Measurements from ENCODE around the gene SLITRK5. TPM values are rescaled to one million over a fixed set of nuclear protein-coding genes. Genes with fewer than 3 reads are reported as not detected.
A peak's percentile ranks its signal among the peaks of the same experiment; 100 is the strongest.

The SLITRK5 gene
- total RNA-seq: not detected

- Mint-ChIP-seq H3K4me3 (peak within 1 kb of the TSS; percentile 63), H3K9me3 (no peaks in the 10 kb centered on the region), H3K36me3 (ENCODE audit: low read depth) (no peaks in the 10 kb centered on the region), H3K27me3 (peaks cover 24% of the 10 kb centered on the region), H3K4me1 (no peaks in the 10 kb centered on the region), H3K27ac (no peak within 1 kb of the TSS)
- ATAC-seq (replicated peaks): peak; percentile 92
Observed at GRCh38 chr13:87671031-87671752, at the start of gene SLITRK5. TSS of gene SLITRK5 (plus strand) at chr13:87671371. CDS start at chr13:87675389, 4,018 bp downstream.

DNA sequence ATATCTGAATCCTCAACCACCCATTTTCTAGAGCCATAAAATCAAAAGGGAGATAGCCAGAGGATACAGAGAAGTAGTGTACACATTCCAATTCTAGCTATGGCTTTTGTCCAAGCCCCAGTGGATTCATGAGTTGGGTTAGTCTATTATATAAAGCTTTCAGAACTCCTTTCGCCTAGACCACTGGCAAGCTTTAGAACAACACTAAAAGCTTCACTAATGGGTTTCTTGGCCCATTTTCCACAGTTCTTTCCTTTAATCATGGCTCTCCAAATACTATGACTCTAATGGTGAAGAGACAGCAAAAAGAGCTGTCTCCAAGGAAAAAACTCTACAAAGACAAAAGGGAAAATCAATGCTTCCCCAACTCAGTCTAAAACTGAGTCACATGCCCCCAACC lies 48.2 kb upstream of the SLITRK5 start:
- H3K4me1 Mint-ChIP-seq: no peaks in the 10 kb centered on the region
- H3K4me3 Mint-ChIP-seq: no peak overlapping the region
- no peak overlapping the region for H3K27ac Mint-ChIP-seq
- ATAC-seq (replicated peaks): no peak
- peaks cover 3% of the 10 kb centered on the region for H3K9me3 Mint-ChIP-seq
- no peaks in the 10 kb centered on the region for H3K27me3 Mint-ChIP-seq
- H3K36me3 Mint-ChIP-seq (ENCODE audit: low read depth): no peaks in the 10 kb centered on the region

DNA sequence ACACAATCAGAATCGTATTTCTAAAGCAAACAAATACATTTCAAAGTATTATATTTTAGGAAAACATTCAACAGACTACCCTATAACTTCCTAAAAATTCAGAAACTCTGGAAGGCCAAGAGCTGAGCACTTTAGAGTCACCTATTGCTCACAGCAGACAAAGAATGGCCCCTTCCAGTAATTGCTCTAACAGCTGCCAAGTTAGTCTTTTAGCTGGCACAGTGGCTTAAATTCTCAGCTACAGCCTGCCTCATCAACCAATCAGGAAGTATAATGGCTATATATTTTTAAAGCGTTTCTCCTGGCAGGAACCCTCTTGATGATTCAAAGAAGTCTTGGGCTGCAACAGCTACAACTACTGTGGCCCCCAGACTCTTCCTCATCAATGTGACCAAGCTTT lies 14.9 kb upstream of the SLITRK5 start:
- Mint-ChIP-seq H3K27me3 (no peaks in the 10 kb centered on the region), H3K27ac (no peak overlapping the region), H3K4me1 (no peaks in the 10 kb centered on the region), H3K36me3 (ENCODE audit: low read depth) (no peaks in the 10 kb centered on the region), H3K4me3 (no peak overlapping the region), H3K9me3 (peaks cover 3% of the 10 kb centered on the region)
- no peak for ATAC-seq (replicated peaks)

- no peaks in the 10 kb centered on the region for H3K36me3 Mint-ChIP-seq (ENCODE audit: low read depth)
- no peak for ATAC-seq (replicated peaks)
- H3K27ac Mint-ChIP-seq: no peak overlapping the region
- H3K4me1 Mint-ChIP-seq: no peaks in the 10 kb centered on the region
- no peaks in the 10 kb centered on the region for H3K9me3 Mint-ChIP-seq
- H3K4me3 Mint-ChIP-seq: no peak overlapping the region
- no peaks in the 10 kb centered on the region for H3K27me3 Mint-ChIP-seq
Observed at GRCh38 chr13:87661471-87661870, 9.7 kb upstream of the SLITRK5 start.

DNA sequence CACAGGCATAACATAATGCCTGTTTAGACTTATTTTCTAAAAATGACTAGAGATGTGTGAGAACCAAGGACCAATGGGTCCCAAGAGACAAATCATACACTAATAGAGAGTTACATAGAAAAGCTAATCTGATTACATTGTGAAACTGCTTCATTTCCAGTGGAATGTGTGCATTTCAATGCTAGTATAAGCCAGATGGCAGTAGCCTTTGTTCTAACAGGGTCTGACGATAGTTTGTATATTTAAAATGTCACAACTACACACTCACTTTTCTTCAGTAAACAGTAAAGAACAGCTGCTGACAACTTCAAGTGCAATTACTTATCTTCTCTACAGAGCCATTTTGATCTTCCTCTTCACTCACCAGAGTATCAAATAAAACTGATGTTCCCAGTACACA lies 4.3 kb upstream of the SLITRK5 start:
- Mint-ChIP-seq H3K27me3 (peaks cover 8% of the 10 kb centered on the region), H3K36me3 (ENCODE audit: low read depth) (no peaks in the 10 kb centered on the region), H3K9me3 (no peaks in the 10 kb centered on the region), H3K4me3 (no peak overlapping the region), H3K4me1 (no peaks in the 10 kb centered on the region), H3K27ac (no peak overlapping the region)
- no peak for ATAC-seq (replicated peaks)

GRCh38 chr13:87667686-87668085 lies 3.5 kb upstream of the SLITRK5 start:
- ATAC-seq (replicated peaks): no peak
- no peaks in the 10 kb centered on the region for H3K4me1 Mint-ChIP-seq
- no peaks in the 10 kb centered on the region for H3K9me3 Mint-ChIP-seq
- H3K4me3 Mint-ChIP-seq: no peak overlapping the region
- H3K27me3 Mint-ChIP-seq: peaks cover 10% of the 10 kb centered on the region
- no peak overlapping the region for H3K27ac Mint-ChIP-seq
- H3K36me3 Mint-ChIP-seq (ENCODE audit: low read depth): no peaks in the 10 kb centered on the region

DNA sequence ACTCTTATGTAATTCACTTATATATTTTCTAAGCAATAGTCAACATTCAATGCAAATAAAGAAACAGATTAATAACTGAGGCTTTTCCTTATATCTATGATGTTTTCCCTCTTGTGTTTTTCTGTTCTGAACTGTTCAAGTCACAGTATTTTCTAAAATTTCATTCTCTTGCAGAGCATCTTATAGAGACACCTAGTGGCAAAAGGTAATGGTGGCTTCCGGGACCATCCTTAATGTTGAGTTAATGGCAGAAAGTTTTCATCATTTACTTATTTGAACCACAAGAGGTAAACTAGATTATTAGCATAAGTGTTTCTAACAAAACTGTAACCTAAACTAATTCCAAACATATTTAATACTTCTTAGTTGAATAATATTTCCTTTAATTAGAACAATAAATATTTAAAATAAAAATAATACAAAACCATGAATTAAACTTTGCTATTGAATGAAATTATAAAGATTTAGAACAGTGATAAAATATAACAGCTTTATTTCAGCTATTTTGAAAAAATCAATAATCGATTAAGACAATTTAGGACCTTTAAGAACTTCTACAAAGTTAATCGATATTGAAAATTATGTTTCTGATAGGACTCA lies 1.7 kb upstream of the SLITRK5 start:
- no peaks in the 10 kb centered on the region for H3K36me3 Mint-ChIP-seq (ENCODE audit: low read depth)
- H3K27me3 Mint-ChIP-seq: peaks cover 24% of the 10 kb centered on the region
- no peaks in the 10 kb centered on the region for H3K9me3 Mint-ChIP-seq
- no peak overlapping the region for H3K4me3 Mint-ChIP-seq
- no peak overlapping the region for H3K27ac Mint-ChIP-seq
- no peaks in the 10 kb centered on the region for H3K4me1 Mint-ChIP-seq
- no peak for ATAC-seq (replicated peaks)

DNA sequence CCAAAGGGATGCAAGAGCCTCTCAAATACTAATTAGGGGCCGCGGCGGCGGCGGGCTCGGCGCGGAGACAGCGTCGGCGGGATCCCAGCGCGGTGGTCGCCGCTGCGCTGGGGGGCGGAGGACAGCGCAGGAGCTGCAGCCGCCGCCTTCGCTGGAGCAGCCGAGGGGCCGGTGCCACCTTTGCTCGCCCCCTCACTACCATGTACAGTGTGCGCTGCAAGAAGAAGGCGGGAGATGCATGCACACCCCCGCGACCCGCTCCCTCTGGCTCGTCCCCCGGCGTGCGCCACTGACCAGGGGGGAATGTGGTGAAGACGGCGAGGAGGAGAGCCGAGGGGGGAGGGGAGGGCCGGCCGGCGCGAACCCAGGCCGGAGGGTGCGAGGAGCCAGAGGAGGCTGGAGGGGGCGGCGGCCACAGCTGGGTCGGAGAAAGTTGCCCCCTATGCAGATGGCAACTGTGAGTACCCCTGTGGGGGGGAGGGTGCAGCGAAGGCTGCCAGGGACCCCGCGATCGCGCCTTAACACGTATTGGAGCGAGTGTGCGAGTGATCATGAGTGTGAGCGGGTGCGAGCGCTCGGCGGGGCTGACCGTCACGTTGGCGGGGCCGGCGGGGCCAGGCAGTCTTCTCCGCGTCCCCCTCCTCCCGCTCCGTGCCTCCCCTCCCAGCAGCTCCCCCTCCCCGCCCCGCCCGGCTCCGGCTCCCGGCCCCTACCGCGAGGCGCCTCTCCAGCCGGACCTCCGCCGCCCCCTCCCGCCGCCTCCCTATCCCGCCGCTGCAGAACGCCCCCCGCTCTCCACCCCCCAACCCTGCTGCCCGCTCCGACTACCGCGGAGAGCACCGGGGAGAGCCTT lies 808 bp downstream of the SLITRK5 start:
- H3K4me3 Mint-ChIP-seq: peak overlapping the region; percentile 63
- no peaks in the 10 kb centered on the region for H3K4me1 Mint-ChIP-seq
- no peak for ATAC-seq (replicated peaks)
- no peaks in the 10 kb centered on the region for H3K36me3 Mint-ChIP-seq (ENCODE audit: low read depth)
- no peak overlapping the region for H3K27ac Mint-ChIP-seq
- H3K27me3 Mint-ChIP-seq: peaks cover 24% of the 10 kb centered on the region
- H3K9me3 Mint-ChIP-seq: no peaks in the 10 kb centered on the region

DNA sequence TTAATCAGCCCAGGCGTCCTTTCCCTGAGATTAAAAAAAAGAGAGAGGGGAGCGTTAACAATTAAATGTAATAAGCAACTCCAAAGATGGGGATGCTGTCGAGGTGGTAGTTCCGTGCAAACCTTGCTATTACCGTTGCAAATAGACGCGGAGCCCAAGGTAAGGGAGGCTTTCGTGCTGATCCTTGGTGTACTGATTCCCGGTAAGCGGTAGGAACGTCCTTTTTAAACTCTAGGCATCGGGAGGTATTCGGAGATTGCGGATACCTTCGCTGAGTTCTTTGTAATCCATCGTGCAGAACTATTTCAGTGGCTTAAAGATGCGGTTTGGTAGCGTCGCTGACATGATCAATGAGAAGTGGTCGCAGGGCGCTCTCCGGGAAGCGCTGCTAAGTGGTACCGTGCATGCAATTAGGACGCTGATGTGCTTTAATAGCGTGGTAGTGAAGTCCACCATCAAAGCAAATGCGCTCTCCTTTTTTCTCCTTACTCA lies 3.1 kb downstream of the SLITRK5 start:
- peaks cover 33% of the 10 kb centered on the region for H3K27me3 Mint-ChIP-seq
- peak overlapping the region; percentile 43 for H3K4me3 Mint-ChIP-seq
- no peaks in the 10 kb centered on the region for H3K36me3 Mint-ChIP-seq (ENCODE audit: low read depth)
- no peaks in the 10 kb centered on the region for H3K4me1 Mint-ChIP-seq
- no peak overlapping the region for H3K27ac Mint-ChIP-seq
- H3K9me3 Mint-ChIP-seq: no peaks in the 10 kb centered on the region
- ATAC-seq (replicated peaks): no peak

GRCh38 chr13:87675851-87676250 lies 4.7 kb downstream of the SLITRK5 start:
- no peak overlapping the region for H3K27ac Mint-ChIP-seq
- H3K9me3 Mint-ChIP-seq: no peaks in the 10 kb centered on the region
- no peaks in the 10 kb centered on the region for H3K36me3 Mint-ChIP-seq (ENCODE audit: low read depth)
- no peaks in the 10 kb centered on the region for H3K4me1 Mint-ChIP-seq
- peaks cover 30% of the 10 kb centered on the region for H3K27me3 Mint-ChIP-seq
- no peak for ATAC-seq (replicated peaks)
- H3K4me3 Mint-ChIP-seq: no peak overlapping the region

DNA sequence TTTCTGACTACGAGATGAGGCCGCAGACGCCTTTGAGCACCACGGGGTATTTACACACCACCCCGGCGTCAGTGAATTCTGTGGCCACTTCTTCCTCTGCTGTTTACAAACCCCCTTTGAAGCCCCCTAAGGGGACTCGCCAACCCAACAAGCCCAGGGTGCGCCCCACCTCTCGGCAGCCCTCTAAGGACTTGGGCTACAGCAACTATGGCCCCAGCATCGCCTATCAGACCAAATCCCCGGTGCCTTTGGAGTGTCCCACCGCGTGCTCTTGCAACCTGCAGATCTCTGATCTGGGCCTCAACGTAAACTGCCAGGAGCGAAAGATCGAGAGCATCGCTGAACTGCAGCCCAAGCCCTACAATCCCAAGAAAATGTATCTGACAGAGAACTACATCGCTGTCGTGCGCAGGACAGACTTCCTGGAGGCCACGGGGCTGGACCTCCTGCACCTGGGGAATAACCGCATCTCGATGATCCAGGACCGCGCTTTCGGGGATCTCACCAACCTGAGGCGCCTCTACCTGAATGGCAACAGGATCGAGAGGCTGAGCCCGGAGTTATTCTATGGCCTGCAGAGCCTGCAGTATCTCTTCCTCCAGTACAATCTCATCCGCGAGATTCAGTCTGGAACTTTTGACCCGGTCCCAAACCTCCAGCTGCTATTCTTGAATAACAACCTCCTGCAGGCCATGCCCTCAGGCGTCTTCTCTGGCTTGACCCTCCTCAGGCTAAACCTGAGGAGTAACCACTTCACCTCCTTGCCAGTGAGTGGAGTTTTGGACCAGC lies 5.3 kb downstream of the SLITRK5 start:
- Mint-ChIP-seq H3K9me3 (no peaks in the 10 kb centered on the region), H3K4me3 (no peak overlapping the region), H3K4me1 (no peaks in the 10 kb centered on the region), H3K36me3 (ENCODE audit: low read depth) (no peaks in the 10 kb centered on the region), H3K27ac (no peak overlapping the region), H3K27me3 (peaks cover 26% of the 10 kb centered on the region)
- no peak for ATAC-seq (replicated peaks)

GRCh38 chr13:87677043-87677495 lies 5.9 kb downstream of the SLITRK5 start:
- peak overlapping the region; percentile 61 for H3K4me3 Mint-ChIP-seq
- no peaks in the 10 kb centered on the region for H3K36me3 Mint-ChIP-seq (ENCODE audit: low read depth)
- H3K4me1 Mint-ChIP-seq: no peaks in the 10 kb centered on the region
- H3K27ac Mint-ChIP-seq: no peak overlapping the region
- no peaks in the 10 kb centered on the region for H3K9me3 Mint-ChIP-seq
- peaks cover 26% of the 10 kb centered on the region for H3K27me3 Mint-ChIP-seq
- no peak for ATAC-seq (replicated peaks)

DNA sequence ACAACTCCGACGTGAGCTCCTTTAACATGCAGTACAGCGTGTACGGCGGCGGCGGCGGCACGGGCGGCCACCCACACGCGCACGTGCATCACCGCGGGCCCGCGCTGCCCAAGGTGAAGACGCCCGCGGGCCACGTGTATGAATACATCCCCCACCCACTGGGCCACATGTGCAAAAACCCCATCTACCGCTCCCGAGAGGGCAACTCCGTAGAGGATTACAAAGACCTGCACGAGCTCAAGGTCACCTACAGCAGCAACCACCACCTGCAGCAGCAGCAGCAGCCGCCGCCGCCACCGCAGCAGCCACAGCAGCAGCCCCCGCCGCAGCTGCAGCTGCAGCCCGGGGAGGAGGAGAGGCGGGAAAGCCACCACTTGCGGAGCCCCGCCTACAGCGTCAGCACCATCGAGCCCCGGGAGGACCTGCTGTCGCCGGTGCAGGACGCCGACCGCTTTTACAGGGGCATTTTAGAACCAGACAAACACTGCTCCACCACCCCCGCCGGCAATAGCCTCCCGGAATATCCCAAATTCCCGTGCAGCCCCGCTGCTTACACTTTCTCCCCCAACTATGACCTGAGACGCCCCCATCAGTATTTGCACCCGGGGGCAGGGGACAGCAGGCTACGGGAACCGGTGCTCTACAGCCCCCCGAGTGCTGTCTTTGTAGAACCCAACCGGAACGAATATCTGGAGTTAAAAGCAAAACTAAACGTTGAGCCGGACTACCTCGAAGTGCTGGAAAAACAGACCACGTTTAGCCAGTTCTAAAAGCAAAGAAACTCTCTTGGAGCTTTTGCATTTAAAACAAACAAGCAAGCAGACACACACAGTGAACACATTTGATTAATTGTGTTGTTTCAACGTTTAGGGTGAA lies 6.6 kb downstream of the SLITRK5 start:
- peak overlapping the region; percentile 61 for H3K4me3 Mint-ChIP-seq
- ATAC-seq (replicated peaks): no peak

More for the DNA sequence above, 6.6 kb downstream of the SLITRK5 start:
- Mint-ChIP-seq H3K36me3 (ENCODE audit: low read depth) (no peaks in the 10 kb centered on the region), H3K4me1 (no peaks in the 10 kb centered on the region), H3K27me3 (peaks cover 23% of the 10 kb centered on the region), H3K9me3 (no peaks in the 10 kb centered on the region), H3K27ac (no peak overlapping the region)
